WTC11 (cell line): ENCODE data around the gene STX18. TPM values are rescaled to one million over a fixed set of nuclear protein-coding genes. Genes with fewer than 3 reads are reported as not detected.

ENCODE experiments used
- ATAC-seq: fragments of 200-7000 bp; cut with Tn5 transposase; 2 replicates; pipeline ENCODE4 v1.10.0; 2021; ENCODE audit warnings: mild to moderate bottlenecking, moderate library complexity
- CTCF ChIA-PET: fragments of 300-600 bp; sonication (Branson Sonifier 250); formaldehyde crosslinking; loops from one replicate; lab custom pipeline; 2021; ENCODE audit warnings: antibody characterized with exemption; lab: Charles Lee
- POLR2A ChIA-PET: fragments of 350-600 bp; sonication (Branson Sonifier 250); formaldehyde crosslinking; loops from one replicate; lab custom pipeline; 2021; ENCODE audit warnings: antibody characterized with exemption; lab: Charles Lee
- DNase-seq: peaks from one replicate; pipeline ENCODE4 v3.0.0; 2021; ENCODE audit warnings: low spot score
- H3K27ac Mint-ChIP-seq: 2 replicates; pipeline ENCODE4 v1.8.0; 2021; ENCODE audit warnings: mixed read lengths
- H3K27me3 Mint-ChIP-seq: 2 replicates; pipeline ENCODE4 v1.8.0; 2021; ENCODE audit warnings: low read depth, mild to moderate bottlenecking, moderate library complexity, mixed read lengths
- H3K36me3 Mint-ChIP-seq: 2 replicates; pipeline ENCODE4 v1.8.0; 2021; ENCODE audit warnings: mixed read lengths
- H3K4me1 Mint-ChIP-seq: 2 replicates; pipeline ENCODE4 v1.8.0; 2022; ENCODE audit warnings: mixed read lengths
- H3K4me3 Mint-ChIP-seq: 2 replicates; pipeline ENCODE4 v1.8.0; 2021; ENCODE audit warnings: mild to moderate bottlenecking, moderate library complexity, mixed read lengths
- H3K9me3 Mint-ChIP-seq: 2 replicates; pipeline ENCODE4 v1.8.0; 2021; ENCODE audit warnings: mixed read lengths
- ELF4 ChIP-seq: sonication (generic); formaldehyde crosslinking; IDR thresholded peaks from 2 replicates; pipeline ENCODE4 v1.8.1; 2022; ENCODE audit warnings: low read depth, mild to moderate bottlenecking, moderate library complexity, missing genetic modification reagents
- FOXK1 ChIP-seq: sonication (generic); formaldehyde crosslinking; IDR thresholded peaks from 2 replicates; pipeline ENCODE4 v1.8.0; 2022; ENCODE audit warnings: mild to moderate bottlenecking, moderate library complexity, missing genetic modification reagents
- FOXP1 ChIP-seq: sonication (generic); formaldehyde crosslinking; IDR thresholded peaks from 2 replicates; pipeline ENCODE4 v1.8.0; 2022; ENCODE audit warnings: missing genetic modification reagents, mild to moderate bottlenecking, moderate library complexity, borderline replicate concordance
- GTF2I ChIP-seq: fragments of 250-450 bp; sonication (Bioruptor Pico); conservative IDR thresholded peaks from 2 replicates; pipeline ENCODE4 v1.4.0; 2021; ENCODE audit warnings: mild to moderate bottlenecking
- HMGA2 ChIP-seq: fragments of 250-450 bp; sonication (Bioruptor Pico); IDR thresholded peaks from 2 replicates; pipeline ENCODE4 v1.4.0; 2021; ENCODE audit warnings: mild to moderate bottlenecking, moderate library complexity
- NFE2L1 ChIP-seq: sonication (generic); formaldehyde crosslinking; IDR thresholded peaks from 2 replicates; pipeline ENCODE4 v1.8.1; 2023; ENCODE audit warnings: missing genetic modification reagents
- SMAD4 ChIP-seq: sonication (generic); formaldehyde crosslinking; IDR thresholded peaks from 2 replicates; pipeline ENCODE4 v1.8.0; 2022; ENCODE audit warnings: mild to moderate bottlenecking, missing genetic modification reagents
- TCF7 ChIP-seq: sonication (generic); formaldehyde crosslinking; IDR thresholded peaks from 2 replicates; pipeline ENCODE4 v1.8.0; 2022; ENCODE audit warnings: mild to moderate bottlenecking, low read depth, missing genetic modification reagents, moderate library complexity
- ZNF263 ChIP-seq: sonication (generic); formaldehyde crosslinking; IDR thresholded peaks from 2 replicates; pipeline ENCODE4 v1.8.1; 2022; ENCODE audit warnings: low read depth, mild to moderate bottlenecking, moderate library complexity, missing genetic modification reagents
- total RNA-seq: library from RNA; stranded (reverse); gene quantifications from 3 replicates; pipeline ENCODE4 v1.2.3, GENCODE V29; 2021
- TF ChIP-seq, protein P1 (sequence below): fragments of 250-450 bp; sonication (Bioruptor Pico); IDR thresholded peaks from 2 replicates; pipeline ENCODE4 v1.9.0; 2021; ENCODE audit warnings: mild to moderate bottlenecking, borderline replicate concordance
- TF ChIP-seq, protein P2 (sequence below): sonication (generic); formaldehyde crosslinking; IDR thresholded peaks from 2 replicates; pipeline ENCODE4 v1.8.1; 2023; ENCODE audit warnings: mild to moderate bottlenecking, moderate library complexity, missing genetic modification reagents
- TF ChIP-seq, protein P3 (sequence below): sonication (generic); formaldehyde crosslinking; IDR thresholded peaks from 2 replicates; pipeline ENCODE4 v1.8.1; 2022; ENCODE audit warnings: low read depth, missing genetic modification reagents, borderline replicate concordance
- TF ChIP-seq, protein P4 (sequence below): sonication (generic); formaldehyde crosslinking; IDR thresholded peaks from 2 replicates; pipeline ENCODE4 v1.8.0; 2023; ENCODE audit warnings: missing genetic modification reagents
- TF ChIP-seq, protein P5 (sequence below): sonication (generic); formaldehyde crosslinking; IDR thresholded peaks from 2 replicates; pipeline ENCODE4 v1.8.0; 2023; ENCODE audit warnings: mild to moderate bottlenecking, missing genetic modification reagents
- TF ChIP-seq, protein P6 (sequence below): sonication (generic); formaldehyde crosslinking; IDR thresholded peaks from 2 replicates; pipeline ENCODE4 v1.8.1; 2022; ENCODE audit warnings: missing genetic modification reagents, borderline replicate concordance
- TF ChIP-seq, protein P7 (sequence below): sonication (generic); formaldehyde crosslinking; IDR thresholded peaks from 2 replicates; pipeline ENCODE4 v1.8.0; 2022; ENCODE audit warnings: mild to moderate bottlenecking, missing genetic modification reagents
- TF ChIP-seq, protein P8 (sequence below): fragments of 250-450 bp; sonication (Bioruptor Pico); IDR thresholded peaks from 2 replicates; pipeline ENCODE4 v1.9.0; 2021; ENCODE audit warnings: mild to moderate bottlenecking

The STX18 gene
- total RNA-seq, 1 experiment from 2014 or later, result 16.9 TPM

DNA sequence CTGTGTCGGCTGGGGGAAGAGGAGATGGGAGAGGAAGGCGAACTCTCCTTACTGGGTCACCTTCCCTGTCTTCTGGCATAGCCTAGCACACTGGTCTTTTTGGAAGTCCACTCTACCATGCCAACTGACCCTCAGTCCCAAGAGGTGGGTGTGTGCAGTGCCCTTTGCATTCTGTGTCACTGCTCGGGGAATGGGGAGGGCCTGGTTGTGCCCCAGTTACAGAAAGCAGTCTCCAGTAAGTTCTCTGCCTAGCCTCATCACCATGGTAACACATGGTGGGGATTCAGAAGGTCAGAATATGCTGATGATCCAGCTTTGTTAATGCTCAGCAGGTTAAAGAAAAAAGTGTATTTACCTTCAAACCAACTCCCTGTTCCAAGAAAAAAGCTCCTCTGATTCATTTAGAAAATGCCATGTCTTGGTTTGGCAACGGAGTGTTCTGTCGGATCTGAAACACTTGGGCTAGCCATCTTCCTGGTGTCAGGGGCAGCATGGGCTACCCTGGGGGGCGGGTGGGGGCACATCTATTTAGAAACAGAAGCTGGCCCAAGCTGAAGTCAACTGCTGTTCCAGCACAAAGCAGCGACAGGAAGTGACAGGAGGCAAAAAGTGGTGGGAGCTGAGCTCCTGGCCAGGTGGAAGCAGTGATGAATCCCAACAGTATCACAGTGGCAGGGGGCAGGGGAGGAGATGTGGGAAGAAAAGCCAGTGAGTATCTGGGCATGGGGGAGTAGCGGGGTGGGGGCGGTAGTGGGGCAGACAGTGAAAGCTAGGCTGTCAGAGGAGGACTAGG lies 117.9 kb downstream of the STX18 start:
- 0 out of 2 replicates have a peak overlapping the region, but pooled peaks have one; percentile 4 for H3K27ac Mint-ChIP-seq
- CTCF ChIA-PET, result interaction anchor here (0.7 to 2.1 kb wide), 4 partner anchors 19 to 164 kb away, joined by 3 to 11 read pairs (median 4); no protein-coding TSS in a partner anchor

More for the DNA sequence above, 117.9 kb downstream of the STX18 start:
- Mint-ChIP-seq H3K4me1 (peaks cover 58% of the 10 kb centered on the region), H3K4me3 (no peak overlapping the region; the same call in 1 of the 2 replicates), H3K27me3 (peaks cover under 1% of the 10 kb centered on the region; the same call in 1 of the 2 replicates), H3K36me3 (peaks cover 28% of the 10 kb centered on the region), H3K9me3 (no peaks in the 10 kb centered on the region)
- DNase-seq (no peak), ATAC-seq (peak; percentile 8; the same call in 1 of the 2 replicates)
- POLR2A ChIA-PET, result no interaction called here
- TF ChIP-seq, protein P1, sequence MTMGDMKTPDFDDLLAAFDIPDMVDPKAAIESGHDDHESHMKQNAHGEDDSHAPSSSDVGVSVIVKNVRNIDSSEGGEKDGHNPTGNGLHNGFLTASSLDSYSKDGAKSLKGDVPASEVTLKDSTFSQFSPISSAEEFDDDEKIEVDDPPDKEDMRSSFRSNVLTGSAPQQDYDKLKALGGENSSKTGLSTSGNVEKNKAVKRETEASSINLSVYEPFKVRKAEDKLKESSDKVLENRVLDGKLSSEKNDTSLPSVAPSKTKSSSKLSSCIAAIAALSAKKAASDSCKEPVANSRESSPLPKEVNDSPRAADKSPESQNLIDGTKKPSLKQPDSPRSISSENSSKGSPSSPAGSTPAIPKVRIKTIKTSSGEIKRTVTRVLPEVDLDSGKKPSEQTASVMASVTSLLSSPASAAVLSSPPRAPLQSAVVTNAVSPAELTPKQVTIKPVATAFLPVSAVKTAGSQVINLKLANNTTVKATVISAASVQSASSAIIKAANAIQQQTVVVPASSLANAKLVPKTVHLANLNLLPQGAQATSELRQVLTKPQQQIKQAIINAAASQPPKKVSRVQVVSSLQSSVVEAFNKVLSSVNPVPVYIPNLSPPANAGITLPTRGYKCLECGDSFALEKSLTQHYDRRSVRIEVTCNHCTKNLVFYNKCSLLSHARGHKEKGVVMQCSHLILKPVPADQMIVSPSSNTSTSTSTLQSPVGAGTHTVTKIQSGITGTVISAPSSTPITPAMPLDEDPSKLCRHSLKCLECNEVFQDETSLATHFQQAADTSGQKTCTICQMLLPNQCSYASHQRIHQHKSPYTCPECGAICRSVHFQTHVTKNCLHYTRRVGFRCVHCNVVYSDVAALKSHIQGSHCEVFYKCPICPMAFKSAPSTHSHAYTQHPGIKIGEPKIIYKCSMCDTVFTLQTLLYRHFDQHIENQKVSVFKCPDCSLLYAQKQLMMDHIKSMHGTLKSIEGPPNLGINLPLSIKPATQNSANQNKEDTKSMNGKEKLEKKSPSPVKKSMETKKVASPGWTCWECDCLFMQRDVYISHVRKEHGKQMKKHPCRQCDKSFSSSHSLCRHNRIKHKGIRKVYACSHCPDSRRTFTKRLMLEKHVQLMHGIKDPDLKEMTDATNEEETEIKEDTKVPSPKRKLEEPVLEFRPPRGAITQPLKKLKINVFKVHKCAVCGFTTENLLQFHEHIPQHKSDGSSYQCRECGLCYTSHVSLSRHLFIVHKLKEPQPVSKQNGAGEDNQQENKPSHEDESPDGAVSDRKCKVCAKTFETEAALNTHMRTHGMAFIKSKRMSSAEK (CRISPR knock-in tag), result no peak
- TF ChIP-seq ELF4 (no peak), SMAD4 (no peak), ZNF263 (no peak), NFE2L1 (CRISPR knock-in tag) (no peak), FOXP1 (CRISPR knock-in tag) (no peak), HMGA2 (CRISPR knock-in tag) (no peak), TCF7 (CRISPR knock-in tag) (no peak), FOXK1 (no peak), GTF2I (no peak)
- TF ChIP-seq, protein P2, sequence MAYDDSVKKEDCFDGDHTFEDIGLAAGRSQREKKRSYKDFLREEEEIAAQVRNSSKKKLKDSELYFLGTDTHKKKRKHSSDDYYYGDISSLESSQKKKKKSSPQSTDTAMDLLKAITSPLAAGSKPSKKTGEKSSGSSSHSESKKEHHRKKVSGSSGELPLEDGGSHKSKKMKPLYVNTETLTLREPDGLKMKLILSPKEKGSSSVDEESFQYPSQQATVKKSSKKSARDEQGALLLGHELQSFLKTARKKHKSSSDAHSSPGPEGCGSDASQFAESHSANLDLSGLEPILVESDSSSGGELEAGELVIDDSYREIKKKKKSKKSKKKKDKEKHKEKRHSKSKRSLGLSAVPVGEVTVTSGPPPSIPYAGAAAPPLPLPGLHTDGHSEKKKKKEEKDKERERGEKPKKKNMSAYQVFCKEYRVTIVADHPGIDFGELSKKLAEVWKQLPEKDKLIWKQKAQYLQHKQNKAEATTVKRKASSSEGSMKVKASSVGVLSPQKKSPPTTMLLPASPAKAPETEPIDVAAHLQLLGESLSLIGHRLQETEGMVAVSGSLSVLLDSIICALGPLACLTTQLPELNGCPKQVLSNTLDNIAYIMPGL (CRISPR knock-in tag), result no peak
- TF ChIP-seq, protein P3, sequence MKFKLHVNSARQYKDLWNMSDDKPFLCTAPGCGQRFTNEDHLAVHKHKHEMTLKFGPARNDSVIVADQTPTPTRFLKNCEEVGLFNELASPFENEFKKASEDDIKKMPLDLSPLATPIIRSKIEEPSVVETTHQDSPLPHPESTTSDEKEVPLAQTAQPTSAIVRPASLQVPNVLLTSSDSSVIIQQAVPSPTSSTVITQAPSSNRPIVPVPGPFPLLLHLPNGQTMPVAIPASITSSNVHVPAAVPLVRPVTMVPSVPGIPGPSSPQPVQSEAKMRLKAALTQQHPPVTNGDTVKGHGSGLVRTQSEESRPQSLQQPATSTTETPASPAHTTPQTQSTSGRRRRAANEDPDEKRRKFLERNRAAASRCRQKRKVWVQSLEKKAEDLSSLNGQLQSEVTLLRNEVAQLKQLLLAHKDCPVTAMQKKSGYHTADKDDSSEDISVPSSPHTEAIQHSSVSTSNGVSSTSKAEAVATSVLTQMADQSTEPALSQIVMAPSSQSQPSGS (CRISPR knock-in tag), result no peak
- TF ChIP-seq, protein P4, sequence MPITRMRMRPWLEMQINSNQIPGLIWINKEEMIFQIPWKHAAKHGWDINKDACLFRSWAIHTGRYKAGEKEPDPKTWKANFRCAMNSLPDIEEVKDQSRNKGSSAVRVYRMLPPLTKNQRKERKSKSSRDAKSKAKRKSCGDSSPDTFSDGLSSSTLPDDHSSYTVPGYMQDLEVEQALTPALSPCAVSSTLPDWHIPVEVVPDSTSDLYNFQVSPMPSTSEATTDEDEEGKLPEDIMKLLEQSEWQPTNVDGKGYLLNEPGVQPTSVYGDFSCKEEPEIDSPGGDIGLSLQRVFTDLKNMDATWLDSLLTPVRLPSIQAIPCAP (CRISPR knock-in tag), result no peak
- TF ChIP-seq, protein P5, sequence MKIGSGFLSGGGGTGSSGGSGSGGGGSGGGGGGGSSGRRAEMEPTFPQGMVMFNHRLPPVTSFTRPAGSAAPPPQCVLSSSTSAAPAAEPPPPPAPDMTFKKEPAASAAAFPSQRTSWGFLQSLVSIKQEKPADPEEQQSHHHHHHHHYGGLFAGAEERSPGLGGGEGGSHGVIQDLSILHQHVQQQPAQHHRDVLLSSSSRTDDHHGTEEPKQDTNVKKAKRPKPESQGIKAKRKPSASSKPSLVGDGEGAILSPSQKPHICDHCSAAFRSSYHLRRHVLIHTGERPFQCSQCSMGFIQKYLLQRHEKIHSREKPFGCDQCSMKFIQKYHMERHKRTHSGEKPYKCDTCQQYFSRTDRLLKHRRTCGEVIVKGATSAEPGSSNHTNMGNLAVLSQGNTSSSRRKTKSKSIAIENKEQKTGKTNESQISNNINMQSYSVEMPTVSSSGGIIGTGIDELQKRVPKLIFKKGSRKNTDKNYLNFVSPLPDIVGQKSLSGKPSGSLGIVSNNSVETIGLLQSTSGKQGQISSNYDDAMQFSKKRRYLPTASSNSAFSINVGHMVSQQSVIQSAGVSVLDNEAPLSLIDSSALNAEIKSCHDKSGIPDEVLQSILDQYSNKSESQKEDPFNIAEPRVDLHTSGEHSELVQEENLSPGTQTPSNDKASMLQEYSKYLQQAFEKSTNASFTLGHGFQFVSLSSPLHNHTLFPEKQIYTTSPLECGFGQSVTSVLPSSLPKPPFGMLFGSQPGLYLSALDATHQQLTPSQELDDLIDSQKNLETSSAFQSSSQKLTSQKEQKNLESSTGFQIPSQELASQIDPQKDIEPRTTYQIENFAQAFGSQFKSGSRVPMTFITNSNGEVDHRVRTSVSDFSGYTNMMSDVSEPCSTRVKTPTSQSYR (CRISPR knock-in tag), result no peak
- TF ChIP-seq, protein P6, sequence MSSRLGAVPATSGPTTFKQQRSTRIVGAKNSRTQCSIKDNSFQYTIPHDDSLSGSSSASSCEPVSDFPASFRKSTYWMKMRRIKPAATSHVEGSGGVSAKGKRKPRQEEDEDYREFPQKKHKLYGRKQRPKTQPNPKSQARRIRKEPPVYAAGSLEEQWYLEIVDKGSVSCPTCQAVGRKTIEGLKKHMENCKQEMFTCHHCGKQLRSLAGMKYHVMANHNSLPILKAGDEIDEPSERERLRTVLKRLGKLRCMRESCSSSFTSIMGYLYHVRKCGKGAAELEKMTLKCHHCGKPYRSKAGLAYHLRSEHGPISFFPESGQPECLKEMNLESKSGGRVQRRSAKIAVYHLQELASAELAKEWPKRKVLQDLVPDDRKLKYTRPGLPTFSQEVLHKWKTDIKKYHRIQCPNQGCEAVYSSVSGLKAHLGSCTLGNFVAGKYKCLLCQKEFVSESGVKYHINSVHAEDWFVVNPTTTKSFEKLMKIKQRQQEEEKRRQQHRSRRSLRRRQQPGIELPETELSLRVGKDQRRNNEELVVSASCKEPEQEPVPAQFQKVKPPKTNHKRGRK, result no peak
- TF ChIP-seq, protein P7, sequence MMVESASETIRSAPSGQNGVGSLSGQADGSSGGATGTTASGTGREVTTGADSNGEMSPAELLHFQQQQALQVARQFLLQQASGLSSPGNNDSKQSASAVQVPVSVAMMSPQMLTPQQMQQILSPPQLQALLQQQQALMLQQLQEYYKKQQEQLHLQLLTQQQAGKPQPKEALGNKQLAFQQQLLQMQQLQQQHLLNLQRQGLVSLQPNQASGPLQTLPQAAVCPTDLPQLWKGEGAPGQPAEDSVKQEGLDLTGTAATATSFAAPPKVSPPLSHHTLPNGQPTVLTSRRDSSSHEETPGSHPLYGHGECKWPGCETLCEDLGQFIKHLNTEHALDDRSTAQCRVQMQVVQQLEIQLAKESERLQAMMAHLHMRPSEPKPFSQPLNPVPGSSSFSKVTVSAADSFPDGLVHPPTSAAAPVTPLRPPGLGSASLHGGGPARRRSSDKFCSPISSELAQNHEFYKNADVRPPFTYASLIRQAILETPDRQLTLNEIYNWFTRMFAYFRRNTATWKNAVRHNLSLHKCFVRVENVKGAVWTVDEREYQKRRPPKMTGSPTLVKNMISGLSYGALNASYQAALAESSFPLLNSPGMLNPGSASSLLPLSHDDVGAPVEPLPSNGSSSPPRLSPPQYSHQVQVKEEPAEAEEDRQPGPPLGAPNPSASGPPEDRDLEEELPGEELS (CRISPR knock-in tag), result no peak
- TF ChIP-seq, protein P8, sequence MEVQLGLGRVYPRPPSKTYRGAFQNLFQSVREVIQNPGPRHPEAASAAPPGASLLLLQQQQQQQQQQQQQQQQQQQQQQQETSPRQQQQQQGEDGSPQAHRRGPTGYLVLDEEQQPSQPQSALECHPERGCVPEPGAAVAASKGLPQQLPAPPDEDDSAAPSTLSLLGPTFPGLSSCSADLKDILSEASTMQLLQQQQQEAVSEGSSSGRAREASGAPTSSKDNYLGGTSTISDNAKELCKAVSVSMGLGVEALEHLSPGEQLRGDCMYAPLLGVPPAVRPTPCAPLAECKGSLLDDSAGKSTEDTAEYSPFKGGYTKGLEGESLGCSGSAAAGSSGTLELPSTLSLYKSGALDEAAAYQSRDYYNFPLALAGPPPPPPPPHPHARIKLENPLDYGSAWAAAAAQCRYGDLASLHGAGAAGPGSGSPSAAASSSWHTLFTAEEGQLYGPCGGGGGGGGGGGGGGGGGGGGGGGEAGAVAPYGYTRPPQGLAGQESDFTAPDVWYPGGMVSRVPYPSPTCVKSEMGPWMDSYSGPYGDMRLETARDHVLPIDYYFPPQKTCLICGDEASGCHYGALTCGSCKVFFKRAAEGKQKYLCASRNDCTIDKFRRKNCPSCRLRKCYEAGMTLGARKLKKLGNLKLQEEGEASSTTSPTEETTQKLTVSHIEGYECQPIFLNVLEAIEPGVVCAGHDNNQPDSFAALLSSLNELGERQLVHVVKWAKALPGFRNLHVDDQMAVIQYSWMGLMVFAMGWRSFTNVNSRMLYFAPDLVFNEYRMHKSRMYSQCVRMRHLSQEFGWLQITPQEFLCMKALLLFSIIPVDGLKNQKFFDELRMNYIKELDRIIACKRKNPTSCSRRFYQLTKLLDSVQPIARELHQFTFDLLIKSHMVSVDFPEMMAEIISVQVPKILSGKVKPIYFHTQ (CRISPR knock-in tag), result no peak
